Frontal cortex (tissue), 4 donors: ENCODE data around the gene PIAS4. TPM values are rescaled to one million over a fixed set of nuclear protein-coding genes. Genes with fewer than 3 reads are reported as not detected.

Source experiments
- DNase-seq, 2 donors: peaks; one replicate each; pipeline ENCODE4 v3.0.0; 2012; ENCODE audit warnings: low spot score in 2 of 2
- FAIRE-seq: peaks from 2 replicates; lab custom pipeline; 2012; peaks lifted over from hg19 to GRCh38; lab: Jason Lieb, UNC
- total RNA-seq: library from RNA; depleted of rRNA; stranded (reverse); fragments of >200 nt; gene quantifications from one replicate; pipeline ENCODE4 v1.2.3, GENCODE V29; 2014
- donor health status: control.
- donor health status: control.
- donor health status: control.

PIAS4 gene
- total RNA-seq, 1 donor from 2014 or later, result 22.0 TPM

DNA sequence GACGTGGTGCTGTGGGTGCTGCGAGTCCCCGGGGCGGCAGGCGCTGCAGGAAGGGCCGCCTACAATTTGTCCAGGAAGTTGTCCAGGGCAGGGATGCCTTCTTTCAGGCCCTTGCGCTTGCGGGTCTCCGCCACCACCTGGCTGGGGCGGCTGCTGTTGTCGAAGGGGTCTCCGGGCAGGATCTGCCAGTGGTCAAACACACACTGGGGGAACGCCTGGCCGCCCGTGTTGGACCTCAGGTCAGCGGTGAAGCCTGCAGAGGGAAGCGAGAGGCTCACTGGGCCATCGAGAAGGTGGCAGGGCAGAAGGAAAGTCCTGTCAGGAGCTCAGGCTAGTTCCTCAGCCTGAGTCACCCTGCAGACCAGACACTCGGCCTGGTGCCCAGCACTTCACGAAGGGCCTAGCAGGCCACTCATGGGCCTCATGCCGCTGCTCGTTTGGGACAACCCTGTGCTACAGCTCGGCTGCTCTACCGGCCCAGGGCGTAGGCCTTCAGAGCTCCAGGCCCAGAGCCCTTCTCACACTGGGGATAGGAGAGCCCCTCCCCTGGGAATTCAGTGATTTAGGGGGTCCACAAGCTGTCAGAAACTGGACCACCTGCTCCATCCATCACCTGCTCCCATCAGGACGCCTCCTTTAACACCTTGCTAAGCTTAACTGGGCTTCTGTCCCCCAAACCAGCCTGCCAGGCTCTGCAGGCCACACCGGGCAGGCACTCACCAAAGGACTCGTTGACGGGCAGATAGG is 30.9 kb upstream of the PIAS4 start:
- DNase-seq (no peak), FAIRE-seq (no peak)

DNA sequence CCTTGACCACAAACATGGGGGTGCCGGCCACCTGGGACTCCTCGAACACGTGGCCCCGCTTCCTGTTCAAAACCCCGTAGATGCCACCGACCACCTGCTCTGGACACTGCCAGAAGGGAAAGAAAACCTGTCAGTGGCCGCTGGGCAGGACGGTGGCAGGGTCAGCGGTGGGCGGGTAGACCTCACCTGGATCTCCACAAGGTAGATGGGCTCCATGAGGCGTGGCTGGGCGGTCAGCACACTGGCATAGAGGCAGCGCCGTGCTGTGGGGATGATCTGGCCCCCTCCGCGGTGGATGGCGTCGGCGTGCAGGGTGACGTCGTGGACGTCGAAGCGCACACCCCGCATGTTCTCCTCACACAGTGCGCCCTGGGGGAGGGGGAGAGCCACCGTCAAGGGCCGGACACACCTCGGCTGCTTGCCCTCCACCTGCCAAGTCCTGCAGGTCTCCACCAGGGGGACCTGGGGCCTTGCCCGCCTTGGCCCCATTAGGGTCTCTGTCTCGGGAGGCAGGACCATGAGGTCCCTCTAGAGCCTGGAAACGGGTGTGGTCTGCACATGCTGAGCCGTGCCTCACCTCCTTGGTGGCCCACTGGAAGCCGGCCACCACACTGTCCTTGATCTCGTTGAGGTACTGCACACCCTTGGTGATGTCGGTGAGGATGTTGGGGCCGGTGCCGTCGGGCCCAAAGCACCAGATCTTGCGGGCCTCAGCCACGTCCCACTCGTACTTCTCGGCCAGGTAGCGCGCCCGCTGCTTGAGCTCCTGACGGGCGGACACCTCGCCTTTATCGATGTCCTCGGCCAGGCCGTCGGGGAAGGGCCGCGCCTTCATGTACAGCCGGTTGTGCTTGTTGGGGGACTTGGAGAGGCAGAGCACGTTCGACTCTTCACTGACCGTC is 30.0 kb upstream of the PIAS4 start:
- DNase-seq, result no peak

DNA sequence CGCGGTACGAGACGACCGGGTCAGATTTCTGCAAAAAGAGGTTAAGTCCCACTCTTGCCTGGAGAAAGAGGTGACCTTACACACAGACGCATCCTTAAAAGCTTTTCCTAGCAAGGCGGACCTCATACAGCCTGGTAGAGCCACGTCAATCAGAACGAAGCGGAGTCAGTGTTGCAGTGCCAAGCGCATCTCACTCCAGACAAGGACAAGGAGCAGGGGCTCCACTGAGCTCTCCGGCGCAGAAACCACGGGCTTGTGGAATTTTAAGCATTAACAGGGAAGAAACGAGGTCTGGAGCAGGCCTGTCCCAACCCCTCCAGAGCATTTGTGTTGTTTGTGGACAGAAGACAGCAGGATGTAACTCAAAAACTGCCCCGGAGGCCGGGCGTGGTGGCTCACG is 29.4 kb upstream of the PIAS4 start:
- no peak for FAIRE-seq
- no peak for DNase-seq

More for the DNA sequence above, 30.0 kb upstream of the PIAS4 start:
- no peak for FAIRE-seq

DNA sequence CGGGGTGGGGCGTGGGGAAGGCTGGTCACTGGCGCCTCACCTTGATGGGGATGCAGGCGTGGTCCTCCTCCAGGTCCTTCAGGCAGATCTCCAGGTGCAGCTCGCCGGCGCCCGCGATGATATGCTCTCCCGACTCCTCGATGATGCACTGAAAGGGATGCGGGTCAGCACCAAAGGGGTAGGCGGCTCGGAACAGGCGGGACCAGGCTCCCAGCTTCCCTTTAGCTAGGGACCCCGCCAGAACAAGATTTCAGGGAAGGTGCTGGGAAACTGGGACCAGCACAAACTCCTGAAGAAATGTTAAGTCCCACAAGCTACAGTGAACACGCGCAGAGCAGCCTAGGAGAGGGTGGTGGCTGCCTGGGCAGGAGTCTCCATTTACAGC is 28.3 kb upstream of the PIAS4 start:
- DNase-seq (no peak), FAIRE-seq (no peak)

DNA sequence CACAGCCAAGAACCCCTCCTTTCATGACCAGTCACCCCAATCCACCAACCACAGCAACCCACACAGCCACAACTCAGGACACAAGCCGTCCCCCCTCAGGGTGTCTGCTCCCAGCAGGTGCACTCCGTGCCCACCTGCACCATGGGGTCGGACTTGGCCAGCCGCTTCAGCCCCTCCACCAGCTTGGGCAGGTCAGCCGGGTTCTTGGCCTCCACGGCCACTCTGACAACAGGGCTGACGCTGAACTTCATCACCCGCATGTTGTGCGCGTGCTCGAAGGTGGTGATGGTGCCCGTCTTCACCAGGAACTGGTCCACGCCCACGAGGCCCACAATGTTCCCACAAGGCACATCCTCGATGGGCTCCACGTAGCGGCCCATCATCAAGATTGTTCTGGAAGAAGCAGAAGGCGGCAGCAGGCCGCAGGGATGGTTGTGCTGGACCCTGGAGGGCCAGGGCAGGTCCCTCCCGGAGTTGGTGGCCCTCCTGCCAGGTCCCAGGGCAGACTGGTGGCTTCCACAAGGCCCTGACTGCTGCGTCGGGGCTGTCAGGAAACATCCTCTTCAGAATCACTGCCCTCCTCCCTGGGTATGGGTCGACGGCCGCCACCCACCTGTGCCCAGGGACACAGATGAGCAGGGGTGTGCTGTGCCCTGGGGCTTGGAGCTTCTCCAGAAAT is 27.7 kb upstream of the PIAS4 start:
- FAIRE-seq, result no peak
- no peak for DNase-seq

DNA sequence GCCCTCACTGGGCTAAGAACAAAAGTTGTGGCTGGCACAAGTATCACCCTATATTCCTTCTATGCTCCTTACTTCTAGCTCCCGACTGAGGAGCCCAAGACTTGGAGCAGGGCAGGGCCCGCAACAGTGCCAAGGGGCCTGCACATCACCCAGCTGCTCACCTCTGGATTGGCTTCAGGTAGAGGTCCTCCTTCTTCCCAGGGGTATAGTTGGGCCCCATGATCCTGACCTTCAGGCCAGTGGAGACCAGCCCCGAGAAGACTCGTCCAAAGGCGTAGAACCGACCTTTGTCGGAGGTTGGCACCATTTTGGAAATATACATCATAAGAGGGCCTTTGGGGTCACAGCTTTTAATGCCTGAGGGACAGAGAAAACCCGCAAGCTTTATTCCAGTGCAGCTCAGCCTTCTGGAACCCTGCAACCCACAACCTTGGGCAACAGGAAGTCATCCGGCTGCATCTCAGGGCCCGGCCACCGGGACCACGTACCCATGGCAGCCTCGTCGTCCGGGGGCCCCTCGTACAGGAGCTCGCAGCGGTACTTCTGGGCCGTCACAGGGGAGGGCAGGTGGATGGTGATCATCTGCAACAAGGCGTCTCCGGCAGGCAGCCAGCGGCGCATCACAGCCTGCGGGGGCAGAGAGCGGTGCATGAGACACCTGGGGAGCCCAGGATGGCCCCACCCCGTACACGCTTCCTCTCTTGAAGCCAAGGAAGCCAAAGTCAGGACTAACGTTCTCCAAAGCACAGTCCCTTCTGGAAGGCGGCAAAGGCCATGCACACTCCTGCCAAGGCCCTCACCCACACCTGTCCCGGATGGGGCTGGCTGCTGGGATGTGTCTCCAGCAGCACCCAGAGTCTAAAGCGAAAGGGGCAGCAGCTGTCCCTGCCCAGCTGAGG is 26.9 kb upstream of the PIAS4 start:
- FAIRE-seq (no peak), DNase-seq (peak in 1 of 2 donors; percentile 4)

DNA sequence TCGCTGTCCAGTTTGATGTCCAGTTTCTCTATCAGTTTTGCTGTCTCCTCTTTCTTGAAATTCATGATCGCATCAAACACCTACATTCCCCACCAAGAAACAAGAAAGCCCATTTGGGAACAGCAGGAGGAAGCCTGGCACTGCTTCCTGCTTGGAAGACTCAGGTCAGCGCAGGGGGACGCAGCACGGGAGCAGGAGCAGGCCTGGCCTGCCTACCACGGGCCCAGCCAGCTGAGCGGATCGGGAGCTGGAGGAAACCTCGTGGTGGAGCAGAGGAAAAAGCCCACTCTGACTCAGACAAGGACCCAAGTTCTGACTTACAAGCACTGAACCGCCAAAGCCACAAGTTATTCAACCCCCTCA is 26.2 kb upstream of the PIAS4 start:
- FAIRE-seq (no peak), DNase-seq (no peak)

DNA sequence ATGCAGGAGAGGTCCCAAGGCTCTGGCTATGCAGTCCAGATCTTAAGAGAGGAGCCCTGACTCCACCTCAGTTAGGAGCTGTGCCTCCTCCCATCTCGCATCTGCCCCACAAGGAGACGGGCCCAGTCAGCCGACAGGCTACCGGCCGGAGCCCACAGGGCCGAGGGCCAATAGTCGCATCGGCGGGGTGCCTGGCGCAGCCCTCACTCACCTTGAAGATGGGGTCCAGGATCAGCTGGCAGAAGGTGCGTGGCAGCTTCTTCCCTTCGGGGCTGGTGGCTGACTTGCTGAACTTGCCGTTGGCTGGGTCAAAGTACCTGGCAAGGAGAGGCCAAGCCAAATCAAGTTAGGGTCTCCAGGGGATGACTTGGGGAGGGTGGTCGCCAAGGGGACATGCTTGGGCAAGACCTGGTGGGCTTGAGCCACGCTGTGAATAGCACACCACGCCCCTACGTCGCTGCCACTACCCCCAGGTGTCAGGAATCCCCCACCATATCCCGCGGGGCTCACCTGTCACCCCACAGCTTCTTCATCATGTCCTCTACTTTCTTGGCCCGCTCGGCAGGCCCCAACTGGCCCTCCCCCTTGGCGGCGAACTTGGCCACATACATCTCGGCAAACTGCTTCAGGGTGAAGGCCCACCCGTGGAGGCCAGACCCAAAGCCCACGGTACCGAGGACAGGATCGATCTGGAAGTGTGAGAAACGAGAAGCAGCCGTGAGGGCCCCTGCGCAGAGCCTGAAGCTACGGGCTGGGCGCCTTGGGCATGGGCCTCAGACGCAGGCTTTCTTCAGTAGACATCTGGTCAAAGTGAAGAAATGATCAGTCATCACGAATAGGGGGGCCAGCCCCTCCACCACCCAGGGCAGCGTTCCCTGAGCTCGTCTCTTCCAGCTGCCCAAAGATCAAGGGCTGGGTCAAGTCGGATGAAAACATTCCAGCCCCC is 25.5 kb upstream of the PIAS4 start:
- DNase-seq, result no peak
- no peak for FAIRE-seq

DNA sequence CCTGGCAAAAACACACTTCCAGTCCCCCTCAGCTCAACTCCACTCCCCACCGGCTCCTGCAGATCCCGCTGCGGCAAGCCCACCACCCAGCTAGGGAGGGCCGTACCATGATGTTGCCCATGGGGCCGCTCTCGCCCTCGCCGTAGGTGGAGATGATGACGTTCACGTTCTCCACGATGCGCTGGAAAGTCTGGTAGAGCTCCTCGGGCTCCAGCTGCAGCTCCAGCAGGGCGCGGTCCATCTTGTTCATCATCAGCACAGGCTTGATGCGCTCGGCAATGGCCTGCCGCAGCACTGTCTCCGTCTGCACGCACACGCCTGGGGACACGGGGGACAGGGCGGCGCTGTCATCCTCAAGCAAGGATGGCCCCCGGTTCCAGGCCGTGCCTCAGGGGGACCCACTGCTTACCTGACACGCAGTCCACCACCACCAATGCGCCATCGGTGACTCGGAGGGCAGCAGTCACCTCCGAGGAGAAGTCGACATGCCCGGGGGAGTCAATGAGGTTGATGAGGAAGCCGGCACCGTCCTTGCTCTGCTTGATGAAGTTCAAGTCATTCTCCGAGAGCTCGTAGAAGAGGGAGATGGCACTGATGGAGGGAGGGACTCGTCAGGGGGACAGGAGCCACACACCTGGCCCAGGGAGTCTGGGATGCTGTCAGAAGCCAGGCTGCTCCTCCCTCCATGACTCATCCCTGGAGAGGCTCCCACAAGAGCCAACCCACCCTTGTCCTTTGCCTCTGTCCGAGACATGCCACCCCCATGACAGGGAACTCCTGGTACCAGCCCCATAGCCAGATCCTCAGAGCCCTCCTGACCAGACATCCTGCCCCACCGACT is 24.6 kb upstream of the PIAS4 start:
- FAIRE-seq (no peak), DNase-seq (no peak)

DNA sequence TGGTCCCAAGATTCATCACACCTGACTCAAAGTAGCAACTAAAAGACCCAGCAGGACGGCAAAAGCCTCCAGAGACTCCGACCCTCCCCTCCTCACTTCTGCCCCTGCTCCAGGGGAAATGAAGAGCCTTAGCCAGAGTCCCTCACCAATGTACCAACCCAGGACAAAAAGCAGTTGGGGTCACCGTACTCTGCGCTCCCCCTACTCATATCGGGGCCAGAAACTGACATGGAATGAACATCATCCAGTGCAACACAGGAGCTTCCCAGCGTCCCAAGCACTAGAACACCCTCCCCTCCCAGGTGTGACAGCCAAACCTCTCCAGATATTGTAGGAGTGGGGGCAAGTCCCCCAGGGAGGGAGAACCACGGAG is 24.0 kb upstream of the PIAS4 start:
- DNase-seq, result no peak
- no peak for FAIRE-seq

DNA sequence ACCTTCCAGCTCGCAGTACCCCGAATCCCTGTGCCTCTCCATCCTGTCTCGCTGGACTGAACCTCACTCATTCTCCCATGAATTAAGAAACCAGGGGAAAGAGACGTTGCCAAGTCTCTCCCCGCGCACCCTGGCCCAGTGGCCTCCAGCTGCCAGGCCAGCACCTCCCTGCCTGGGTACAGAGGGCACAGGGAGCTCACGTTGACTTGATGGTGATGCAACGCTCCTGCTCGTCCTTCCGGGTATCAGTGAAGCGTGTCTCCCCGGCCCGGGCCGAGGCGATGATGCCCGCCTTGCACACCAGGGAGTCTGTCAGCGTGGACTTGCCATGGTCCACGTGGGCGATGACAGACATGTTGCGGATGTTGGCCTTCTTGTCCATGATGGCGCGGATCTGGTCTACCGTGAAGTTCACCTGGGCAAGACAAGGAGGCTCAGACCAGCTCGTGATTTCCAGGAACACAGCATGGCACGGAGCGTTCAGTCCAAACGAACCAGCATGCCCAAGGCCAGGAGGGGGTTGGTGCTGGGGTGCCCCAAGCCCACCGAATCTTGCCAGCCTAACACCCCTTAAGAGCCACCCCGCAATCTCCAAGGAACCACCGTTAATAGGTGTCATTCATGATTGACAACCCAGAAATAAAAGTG is 23.5 kb upstream of the PIAS4 start:
- peak in 1 of 2 donors; percentile 38 for DNase-seq
- no peak for FAIRE-seq

DNA sequence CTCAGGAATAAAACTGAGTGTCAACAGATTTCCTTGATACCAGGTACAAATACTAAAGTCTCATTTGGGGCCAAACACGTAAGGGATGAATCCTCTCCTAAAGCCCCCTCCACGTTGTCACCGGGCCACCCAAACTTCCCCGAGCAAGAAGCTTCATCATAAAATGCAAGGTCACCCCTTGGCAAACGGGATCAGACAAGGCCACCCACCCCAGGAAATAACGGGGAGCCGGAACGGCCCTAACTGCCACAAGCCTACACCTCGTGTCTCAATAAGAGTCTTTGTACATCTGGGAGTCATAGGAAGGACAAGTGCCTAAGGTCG is 23.0 kb upstream of the PIAS4 start:
- DNase-seq, result no peak

DNA sequence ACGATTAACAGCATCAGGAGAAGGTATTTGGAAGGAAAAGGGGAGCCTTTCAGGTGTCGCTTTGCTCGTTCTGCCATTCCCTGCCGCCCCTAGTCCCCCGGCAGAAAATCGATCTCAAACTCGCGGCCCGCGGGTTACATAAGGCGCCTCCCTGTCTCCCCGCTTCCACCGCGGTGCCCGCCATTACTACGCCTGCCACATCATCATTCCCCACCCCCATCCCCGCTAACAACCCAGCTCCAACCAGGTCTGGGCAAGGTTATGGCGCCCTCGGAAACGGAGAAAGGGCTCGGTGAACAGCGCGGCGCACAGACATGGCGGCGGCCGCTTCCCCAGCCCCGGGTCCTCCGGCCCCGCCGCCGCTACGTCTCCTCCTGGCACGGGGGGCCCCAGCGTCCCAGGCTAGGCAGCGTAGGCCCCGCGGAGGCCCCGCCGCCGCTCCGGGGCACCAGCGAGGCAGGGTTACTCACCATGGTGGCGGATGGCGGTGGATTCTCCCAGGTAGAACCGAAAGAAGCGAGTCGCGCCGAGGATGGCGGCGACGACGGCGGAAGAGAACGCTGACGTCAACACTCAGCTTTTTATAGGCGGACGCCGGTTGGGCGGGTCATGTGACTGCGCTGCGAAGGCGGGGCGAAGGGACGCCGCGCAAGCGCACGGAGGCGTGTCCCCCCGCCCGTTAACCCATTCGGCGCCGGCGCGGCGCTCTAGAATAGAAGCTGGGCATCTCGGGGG is 22.5 kb upstream of the PIAS4 start, which contains the start of gene EEF2:
Gene EEF2, minus strand, starts transcription at position 556 of the 735 bp plus-strand sequence. Its CDS starts 83 bp downstream, at position 473.
- DNase-seq, result peak; percentile 95 to 97
- FAIRE-seq, result no peak

More for the DNA sequence above, 23.0 kb upstream of the PIAS4 start:
- no peak for FAIRE-seq

DNA sequence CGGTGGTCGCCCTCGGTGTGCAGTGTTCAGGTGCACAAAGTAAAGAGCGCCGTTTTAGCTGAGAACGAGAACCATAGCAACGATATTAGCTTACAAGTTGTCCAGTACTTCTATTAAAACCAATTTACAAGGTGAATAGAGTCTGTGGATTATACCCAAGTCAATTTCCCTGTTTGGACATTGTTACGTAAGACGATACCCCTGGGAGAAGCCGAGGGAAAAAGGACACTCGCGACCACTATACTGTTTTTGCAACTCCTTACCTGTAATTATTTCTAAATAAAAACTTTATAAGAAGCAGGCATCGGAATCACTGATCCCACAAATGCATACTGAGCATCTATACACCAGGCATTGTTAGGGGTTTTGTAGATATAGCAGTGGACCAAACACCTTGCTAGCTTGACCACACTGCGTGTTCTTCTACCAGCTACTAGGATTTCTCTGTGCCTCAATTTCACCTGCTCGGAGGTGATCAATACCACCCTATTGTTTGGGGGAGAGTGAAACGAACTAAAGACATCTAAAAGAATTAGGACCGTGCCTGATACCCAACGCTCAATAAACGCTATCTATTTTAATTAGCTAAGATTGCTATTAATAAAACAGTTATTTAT is 21.8 kb upstream of the PIAS4 start:
- DNase-seq, result no peak
- FAIRE-seq, result no peak

DNA sequence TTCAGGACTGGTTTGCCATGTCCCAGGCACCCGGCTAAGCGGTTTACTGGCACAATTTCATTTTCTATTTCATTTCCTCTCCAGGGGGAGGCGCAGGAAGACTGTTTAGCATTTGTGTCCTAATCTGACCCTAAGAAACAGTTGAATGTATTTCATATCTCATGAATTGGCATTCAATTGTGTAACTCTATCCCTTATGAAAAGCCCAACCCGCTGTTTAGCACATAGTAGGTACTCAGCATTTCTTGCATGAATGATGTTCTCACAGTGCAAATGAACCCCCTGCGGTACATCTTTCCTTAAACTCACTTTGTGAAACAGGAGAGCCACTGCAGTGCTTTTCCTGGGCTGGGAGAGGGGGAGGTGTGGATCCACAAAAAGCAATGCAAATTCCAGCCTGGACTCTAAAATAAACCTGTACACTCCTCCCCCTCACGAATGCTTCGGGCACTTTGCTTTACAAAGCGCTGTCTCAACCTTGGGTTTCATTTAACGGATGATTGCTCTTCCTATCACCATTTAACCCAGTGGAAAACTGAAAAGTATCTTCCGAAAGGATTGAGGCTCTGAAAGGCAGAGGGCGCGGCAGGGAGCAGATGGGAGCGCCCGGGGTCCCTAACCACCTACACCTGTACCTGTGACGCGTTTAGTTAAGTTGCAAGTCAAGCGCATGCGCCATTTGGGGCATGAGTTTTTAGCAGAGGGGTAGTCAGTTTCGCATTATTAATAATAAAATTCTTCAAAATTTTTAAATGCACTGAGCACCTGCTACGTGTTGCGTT is 21.1 kb upstream of the PIAS4 start:
- FAIRE-seq (no peak), DNase-seq (peak in 1 of 2 donors; percentile 58)
